K562 (cell line): ENCODE results near the gene RAX. TPM values are rescaled to one million over a fixed set of nuclear protein-coding genes. Genes with fewer than 3 reads are reported as not detected.

Source experiments
- ATAC-seq: fragments of 200-7000 bp; cut with Tn5 transposase; 3 replicates; pipeline ENCODE4 v1.9.1; 2020; ENCODE audit warnings: moderate library complexity
- BruUV-seq: library from RNA; stranded (reverse); fragments of 400-500 nt; replicated peaks from 2 replicates; lab custom pipeline; 2021; lab: Mats Ljungman, UMichigan
- CTCF ChIA-PET: fragments of 300-600 bp; formaldehyde crosslinking; extraction: SDS; loops from one replicate; lab custom pipeline; 2021; ENCODE audit warnings: low intra/inter-chr PET ratio; lab: Yijun Ruan, JAX
- POLR2A ChIA-PET: fragments of 300-600, 350-650 bp; sonication (Branson Sonifier 250); formaldehyde crosslinking; extraction: SDS; loops from one replicate; lab custom pipeline; 2021; ENCODE audit warnings: antibody characterized with exemption, inconsistent platforms; lab: Yijun Ruan, JAX
- DNase-seq, 4 experiments: peaks; one replicate each; pipeline versions ENCODE4 v3.0.0 to v3.0.0-alpha.2; 2011 to 2018; ENCODE audit warnings: low spot score in 3 of 4, mixed read lengths in 3 of 4; ENCODE audit errors: extremely low read depth in 1 of 4
- FAIRE-seq: peaks from 2 replicates; lab custom pipeline; 2011; peaks lifted over from hg19 to GRCh38; lab: Jason Lieb, UNC
- H2AFZ ChIP-seq: 2 replicates; pipeline ENCODE4 v1.6.0; 2011; ENCODE audit warnings: low read depth, low read length, control low read depth, inconsistent platforms
- H3K27ac ChIP-seq: fragments of 200-600 bp; 3 replicates; pipeline ENCODE4 v1.8.0; 2011; ENCODE audit warnings: low read depth, mild to moderate bottlenecking, control low read depth, inconsistent platforms, low read length, moderate library complexity, mixed read lengths; ENCODE audit errors: extremely low read depth
- H3K27me3 ChIP-seq, 2 experiments: fragments of 300-600 bp in 1 of 2; 2 replicates in 1 of 2; 3 replicates in 1 of 2; pipeline versions ENCODE4 v1.6.0 to v1.8.0; 2011; ENCODE audit warnings: inconsistent platforms in 2 of 2, low read length in 2 of 2, mild to moderate bottlenecking in 1 of 2, mixed read lengths in 1 of 2, moderate library complexity in 1 of 2; ENCODE audit not compliant: control insufficient read depth in 2 of 2, insufficient read depth in 2 of 2
- H3K36me3 ChIP-seq: fragments of 300-600 bp; 3 replicates; pipeline ENCODE4 v1.8.0; 2011; ENCODE audit warnings: mild to moderate bottlenecking, low read length, inconsistent platforms; ENCODE audit not compliant: control insufficient read depth, insufficient read depth
- H3K4me1 ChIP-seq, 2 experiments: fragments of 200-600 bp in 1 of 2; replicated peaks in 1 of 2; 2 replicates in 1 of 2; 3 replicates in 1 of 2; pipeline versions ENCODE4 v1.5.1 to v1.8.0; 2011; ENCODE audit warnings: inconsistent platforms in 2 of 2, low read length in 2 of 2, mild to moderate bottlenecking in 1 of 2, mixed read lengths in 1 of 2, moderate library complexity in 1 of 2; ENCODE audit not compliant: control insufficient read depth in 2 of 2, insufficient read depth in 2 of 2
- H3K4me2 ChIP-seq: 2 replicates; pipeline ENCODE4 v1.6.1; 2011; ENCODE audit warnings: low read length, control low read depth, inconsistent platforms, mixed read lengths; ENCODE audit not compliant: insufficient read depth
- H3K4me3 ChIP-seq: fragments of 200-600 bp; sonication (generic), shearing (Covaris generic); 2 replicates; pipeline ENCODE4 v1.5.1; 2016; ENCODE audit warnings: control low read depth, inconsistent platforms
- H3K79me2 ChIP-seq: fragments of 200-600 bp; 3 replicates; pipeline ENCODE4 v1.8.0; 2011; ENCODE audit warnings: low read length, inconsistent platforms; ENCODE audit not compliant: control insufficient read depth, insufficient read depth
- H3K9ac ChIP-seq, 2 experiments: 2 replicates each; pipeline versions ENCODE4 v1.6.0 to v1.6.1; 2011; ENCODE audit warnings: low read depth in 2 of 2, low read length in 2 of 2, control low read depth in 1 of 2, inconsistent platforms in 1 of 2, mild to moderate bottlenecking in 1 of 2, mixed read lengths in 1 of 2; ENCODE audit not compliant: insufficient read depth in 1 of 2
- H3K9me1 ChIP-seq: one replicate; pipeline ENCODE4 v1.6.0; 2011; ENCODE audit warnings: inconsistent platforms, mild to moderate bottlenecking, low read length, moderate library complexity; ENCODE audit not compliant: control insufficient read depth, insufficient read depth
- H3K9me3 ChIP-seq: replicated peaks from 2 replicates; pipeline ENCODE4 v1.5.1; 2011; ENCODE audit warnings: low read depth, low read length, inconsistent platforms; ENCODE audit not compliant: control insufficient read depth, insufficient read depth
- H4K20me1 ChIP-seq: replicated peaks from 2 replicates; pipeline ENCODE4 v1.6.1; 2011; ENCODE audit warnings: low read length, inconsistent platforms, mixed read lengths; ENCODE audit not compliant: control insufficient read depth, insufficient read depth
- BCL6 ChIP-seq: fragments of 250-450 bp; sonication (Bioruptor Pico); IDR thresholded peaks from 2 replicates; pipeline ENCODE4 v1.4.0; 2020
- DLX4 ChIP-seq: fragments of 250-450 bp; sonication (Bioruptor Pico); IDR thresholded peaks from 2 replicates; pipeline ENCODE4 v1.6.1; 2021; ENCODE audit warnings: mild to moderate bottlenecking
- EGR1 ChIP-seq: fragments of 450-650 bp; conservative IDR thresholded peaks from 2 replicates; pipeline ENCODE4 v1.6.1; 2017; ENCODE audit warnings: mild to moderate bottlenecking
- GTF2E2 ChIP-seq: fragments of 200-800 bp; sonication (Bioruptor generic); IDR thresholded peaks from 2 replicates; pipeline ENCODE4 v1.6.1; 2016; ENCODE audit warnings: missing genetic modification characterization, missing compliant biosample characterization
- HMBOX1 ChIP-seq: sonication (generic); IDR thresholded peaks from 2 replicates; pipeline ENCODE4 v1.6.1; 2016
- IFI16 ChIP-seq: fragments of 250-450 bp; sonication (Bioruptor Pico); IDR thresholded peaks from 2 replicates; pipeline ENCODE4 v2.1.2; 2022; ENCODE audit warnings: mild to moderate bottlenecking, inconsistent platforms
- KLF10 ChIP-seq: fragments of 250-450 bp; sonication (Bioruptor Pico); IDR thresholded peaks from 2 replicates; pipeline ENCODE4 v1.6.1; 2021; ENCODE audit warnings: matching md5 sums
- NELFE ChIP-seq: IDR thresholded peaks from 2 replicates; pipeline ENCODE4 v1.6.1; 2011; ENCODE audit warnings: mild to moderate bottlenecking; ENCODE audit not compliant: insufficient read depth, insufficient read length
- NFATC3 ChIP-seq: fragments of 450-650 bp; IDR thresholded peaks from 2 replicates; pipeline ENCODE4 v1.6.1; 2017; ENCODE audit warnings: mild to moderate bottlenecking
- NR2C2 ChIP-seq, 2 experiments: fragments of 200-800 bp in 1 of 2; sonication (Bioruptor generic) in 1 of 2; sonication (generic) in 1 of 2; formaldehyde crosslinking in 1 of 2; IDR thresholded peaks; 2 replicates each; pipeline versions ENCODE4 v1.6.1 to v1.8.0; 2016 to 2022; ENCODE audit warnings: mild to moderate bottlenecking in 1 of 2, missing compliant biosample characterization in 1 of 2, missing genetic modification characterization in 1 of 2, missing genetic modification reagents in 1 of 2
- NR4A1 ChIP-seq, 2 experiments: fragments of 250-450 bp in 1 of 2; fragments of 450-650 bp in 1 of 2; sonication (Bioruptor Pico) in 1 of 2; IDR thresholded peaks; 2 replicates each; pipeline versions ENCODE4 v1.4.0 to v1.6.1; 2016 to 2020; ENCODE audit warnings: mild to moderate bottlenecking in 2 of 2, missing compliant biosample characterization in 1 of 2, missing genetic modification characterization in 1 of 2, moderate library complexity in 1 of 2
- RBM15 ChIP-seq: fragments of 200-400 bp; formaldehyde crosslinking; IDR thresholded peaks from 2 replicates; pipeline ENCODE4 v1.6.1; 2018; ENCODE audit warnings: mild to moderate bottlenecking, low read length, moderate library complexity; ENCODE audit not compliant: insufficient read depth
- SMARCB1 ChIP-seq: IDR thresholded peaks from 2 replicates; pipeline ENCODE4 v1.6.1; 2011; ENCODE audit warnings: improper control_type of control experiment, low read depth; ENCODE audit not compliant: insufficient read length
- TCF7 ChIP-seq: sonication (generic); IDR thresholded peaks from 2 replicates; pipeline ENCODE4 v1.6.1; 2016; ENCODE audit warnings: antibody characterized with exemption, borderline replicate concordance
- ZNF41 ChIP-seq: fragments of 250-450 bp; sonication (Bioruptor Pico); conservative IDR thresholded peaks from 2 replicates; pipeline ENCODE4 v1.4.0; 2020; ENCODE audit warnings: mild to moderate bottlenecking
- WGBS: fragments of 100-300 bp; shearing (Covaris generic); methylation state at CpG from one replicate; pipeline ENCODE4 v1.1.6; 2016; ENCODE audit warnings: low coverage, mixed read lengths; ENCODE audit not compliant: insufficient coverage; ENCODE audit errors: missing lambda C conversion rate; 5-methylcytosine and 5-hydroxymethylcytosine counted together
- in situ Hi-C: fragments of 300-500 bp; cut with MboI; formaldehyde crosslinking; loops from 4 replicates; pipeline ENCODE4 v1.15.0; 2018; ENCODE audit warnings: inconsistent platforms, mixed read lengths
- intact Hi-C: fragments of 100-400 bp; cut with micrococcal nuclease; formaldehyde crosslinking; loops from 2 replicates; pipeline ENCODE4 v1.14.2; 2022
- polyA plus RNA-seq, 8 experiments: library from polyadenylated mRNA; depleted of rRNA in 4 of 8; stranded (reverse) in 5 of 8; unstranded in 3 of 8; fragments of >200 nt; fragmentation: Nextera tagmentation in 2 of 8; fragmentation: Illumina TruSeq in 1 of 8; extraction: Ambion mirVana in 2 of 8; extraction: Trizol in 1 of 8; gene quantifications; 2 replicates each; pipeline versions ENCODE4 v1.2.1 to v1.2.3, GENCODE V29; 2011 to 2014; ENCODE audit warnings: inconsistent platforms in 1 of 8, missing spikeins in 1 of 8
- total RNA-seq, 7 experiments: library from RNA; depleted of rRNA in 6 of 7; stranded (reverse); fragments of >200 nt in 6 of 7; fragmentation: Illumina TruSeq in 2 of 7; extraction: Trizol in 2 of 7; gene quantifications; 2 replicates each; pipeline versions ENCODE4 v1.2.1 to v1.2.3, GENCODE V29; 2011 to 2021; ENCODE audit warnings: low replicate concordance in 1 of 7
- TF ChIP-seq, protein P1 (sequence below): fragments of 450-650 bp; IDR thresholded peaks from 2 replicates; pipeline ENCODE4 v1.6.1; 2017; ENCODE audit warnings: antibody characterized with exemption, mild to moderate bottlenecking

RAX gene
- total and polyA plus RNA-seq, 9 of the 15 experiments (the other 6 are each of a cell fraction or from before 2014, with no cell fraction given), result not detected

DNA sequence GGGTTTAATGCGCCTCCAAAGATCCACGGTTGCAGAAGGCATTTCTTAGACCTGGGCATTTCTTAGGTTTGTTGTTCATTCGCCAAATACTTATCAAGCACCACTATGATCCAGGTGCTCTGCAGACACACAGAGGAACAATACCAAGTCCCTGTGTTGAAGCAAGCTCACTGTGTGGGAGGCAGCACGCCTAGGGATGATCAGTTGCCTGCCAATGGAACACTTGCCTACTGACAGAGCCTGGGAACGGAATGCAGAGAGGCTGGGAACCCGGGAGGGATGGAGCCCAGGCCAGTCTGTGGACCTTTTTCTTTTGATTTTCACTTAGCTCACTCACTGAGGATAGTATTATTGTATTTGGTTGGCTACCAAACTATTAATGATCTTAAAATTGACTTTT lies 55.2 kb downstream of the RAX start:
- BruUV-seq, result no TSS peak
- Histone ChIP-seq H3K9ac (no peak overlapping the region), H3K4me2 (no peak overlapping the region), H4K20me1 (no peaks in the 10 kb centered on the region), H3K9me3 (no peaks in the 10 kb centered on the region), H3K4me3 (no peak overlapping the region), H3K27me3 (peaks cover 0 to 17% of the 10 kb centered on the region in 2 experiments; a peak in 2 of 5 replicates), H2AFZ (no peak overlapping the region), H3K36me3 (no peaks in the 10 kb centered on the region), H3K79me2 (no peaks in the 10 kb centered on the region), H3K4me1 (no peaks in the 10 kb centered on the region), H3K9me1 (no peaks in the 10 kb centered on the region), H3K27ac (no peak overlapping the region)
- ChIA-PET CTCF (no interaction called here), POLR2A (no interaction called here)
- ATAC-seq (no peak), FAIRE-seq (no peak), DNase-seq (no peak)
- no peak for TF ChIP-seq NR2C2 (CRISPR knock-in tag; IDR thresholded peaks at IDR 0.05)
- TF ChIP-seq NR2C2 (tag; IDR thresholded peaks at IDR 0.05), result no peak
- TF ChIP-seq SMARCB1, result no peak
- TF ChIP-seq DLX4 (CRISPR knock-in tag), result no peak
- TF ChIP-seq EGR1, result no peak
- no peak for TF ChIP-seq NFATC3
- TF ChIP-seq, protein P1, sequence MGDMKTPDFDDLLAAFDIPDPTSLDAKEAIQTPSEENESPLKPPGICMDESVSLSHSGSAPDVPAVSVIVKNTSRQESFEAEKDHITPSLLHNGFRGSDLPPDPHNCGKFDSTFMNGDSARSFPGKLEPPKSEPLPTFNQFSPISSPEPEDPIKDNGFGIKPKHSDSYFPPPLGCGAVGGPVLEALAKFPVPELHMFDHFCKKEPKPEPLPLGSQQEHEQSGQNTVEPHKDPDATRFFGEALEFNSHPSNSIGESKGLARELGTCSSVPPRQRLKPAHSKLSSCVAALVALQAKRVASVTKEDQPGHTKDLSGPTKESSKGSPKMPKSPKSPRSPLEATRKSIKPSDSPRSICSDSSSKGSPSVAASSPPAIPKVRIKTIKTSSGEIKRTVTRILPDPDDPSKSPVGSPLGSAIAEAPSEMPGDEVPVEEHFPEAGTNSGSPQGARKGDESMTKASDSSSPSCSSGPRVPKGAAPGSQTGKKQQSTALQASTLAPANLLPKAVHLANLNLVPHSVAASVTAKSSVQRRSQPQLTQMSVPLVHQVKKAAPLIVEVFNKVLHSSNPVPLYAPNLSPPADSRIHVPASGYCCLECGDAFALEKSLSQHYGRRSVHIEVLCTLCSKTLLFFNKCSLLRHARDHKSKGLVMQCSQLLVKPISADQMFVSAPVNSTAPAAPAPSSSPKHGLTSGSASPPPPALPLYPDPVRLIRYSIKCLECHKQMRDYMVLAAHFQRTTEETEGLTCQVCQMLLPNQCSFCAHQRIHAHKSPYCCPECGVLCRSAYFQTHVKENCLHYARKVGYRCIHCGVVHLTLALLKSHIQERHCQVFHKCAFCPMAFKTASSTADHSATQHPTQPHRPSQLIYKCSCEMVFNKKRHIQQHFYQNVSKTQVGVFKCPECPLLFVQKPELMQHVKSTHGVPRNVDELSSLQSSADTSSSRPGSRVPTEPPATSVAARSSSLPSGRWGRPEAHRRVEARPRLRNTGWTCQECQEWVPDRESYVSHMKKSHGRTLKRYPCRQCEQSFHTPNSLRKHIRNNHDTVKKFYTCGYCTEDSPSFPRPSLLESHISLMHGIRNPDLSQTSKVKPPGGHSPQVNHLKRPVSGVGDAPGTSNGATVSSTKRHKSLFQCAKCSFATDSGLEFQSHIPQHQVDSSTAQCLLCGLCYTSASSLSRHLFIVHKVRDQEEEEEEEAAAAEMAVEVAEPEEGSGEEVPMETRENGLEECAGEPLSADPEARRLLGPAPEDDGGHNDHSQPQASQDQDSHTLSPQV, result no peak
- no peak for TF ChIP-seq IFI16 (CRISPR knock-in tag)
- TF ChIP-seq RBM15, result no peak
- TF ChIP-seq NR4A1 (CRISPR knock-in tag; IDR thresholded peaks at IDR 0.05), result no peak
- no peak for TF ChIP-seq NR4A1 (tag; IDR thresholded peaks at IDR 0.05)
- TF ChIP-seq HMBOX1, result no peak
- TF ChIP-seq NELFE, result no peak
- no peak for TF ChIP-seq KLF10 (CRISPR knock-in tag)
- no peak for TF ChIP-seq ZNF41
- TF ChIP-seq GTF2E2 (tag), result no peak
- TF ChIP-seq BCL6 (CRISPR knock-in tag), result no peak
- TF ChIP-seq TCF7, result no peak
- 0% methylated on average over 6 of the region's 6 CpGs for WGBS
- intact Hi-C loops (loop anchor here (10.0 kb wide), 1 partner anchor 123 kb away; no protein-coding TSS in a partner anchor), in situ Hi-C loops (no loop called here)
